HepG2 (cell line): Measurements from ENCODE around the gene SLC27A3. TPM values are rescaled to one million over a fixed set of nuclear protein-coding genes. Genes with fewer than 3 reads are reported as not detected.

Experiments
- ARID2 ChIP-seq: sonication (generic); formaldehyde crosslinking; IDR thresholded peaks from 2 replicates; pipeline ENCODE4 v1.8.1; 2022; ENCODE audit warnings: mild to moderate bottlenecking, missing genetic modification reagents, borderline replicate concordance
- CBX1 ChIP-seq: IDR thresholded peaks from one replicate; pipeline ENCODE4 v1.6.1; 2016; ENCODE audit warnings: antibody characterized with exemption, low read depth
- CCDC6 ChIP-seq: sonication (generic); formaldehyde crosslinking; IDR thresholded peaks from 2 replicates; pipeline ENCODE4 v1.8.1; 2022; ENCODE audit warnings: mild to moderate bottlenecking, missing genetic modification reagents, moderate library complexity
- CTCF ChIP-seq: sonication (generic); formaldehyde crosslinking; IDR thresholded peaks from 2 replicates; pipeline ENCODE4 v1.5.0; 2020; ENCODE audit warnings: mild to moderate bottlenecking, missing genetic modification reagents, moderate library complexity
- GPBP1L1 ChIP-seq: sonication (generic); formaldehyde crosslinking; IDR thresholded peaks from 2 replicates; pipeline ENCODE4 v1.5.0; 2020; ENCODE audit warnings: mild to moderate bottlenecking, missing genetic modification reagents
- HOXA5 ChIP-seq: sonication (generic); formaldehyde crosslinking; IDR thresholded peaks from 2 replicates; pipeline ENCODE4 v1.4.0; 2020; ENCODE audit warnings: missing genetic modification reagents
- JUN ChIP-seq: sonication (generic); formaldehyde crosslinking; IDR thresholded peaks from 2 replicates; pipeline ENCODE4 v1.4.0; 2020; ENCODE audit warnings: mild to moderate bottlenecking, missing genetic modification reagents
- KAT7 ChIP-seq: IDR thresholded peaks from 2 replicates; pipeline ENCODE4 v1.6.1; 2018; ENCODE audit warnings: borderline replicate concordance, missing compliant biosample characterization
- MAF1 ChIP-seq: sonication (generic); formaldehyde crosslinking; IDR thresholded peaks from 2 replicates; pipeline ENCODE4 v1.5.0; 2020; ENCODE audit warnings: missing genetic modification reagents, borderline replicate concordance
- STAG1 ChIP-seq: sonication (generic); formaldehyde crosslinking; IDR thresholded peaks from 2 replicates; pipeline ENCODE4 v1.4.0; 2020; ENCODE audit warnings: missing genetic modification reagents
- TBP ChIP-seq: sonication (generic); formaldehyde crosslinking; IDR thresholded peaks from 2 replicates; pipeline ENCODE4 v1.5.0; 2020; ENCODE audit warnings: missing genetic modification reagents
- ZNF232 ChIP-seq: sonication (generic); formaldehyde crosslinking; IDR thresholded peaks from 2 replicates; pipeline ENCODE4 v1.4.0; 2020; ENCODE audit warnings: missing genetic modification reagents, borderline replicate concordance
- ZNF235 ChIP-seq: sonication (generic); formaldehyde crosslinking; IDR thresholded peaks from 2 replicates; pipeline ENCODE4 v1.8.1; 2023; ENCODE audit warnings: mild to moderate bottlenecking, missing genetic modification reagents, borderline replicate concordance
- ZNF296 ChIP-seq: sonication (generic); formaldehyde crosslinking; conservative IDR thresholded peaks from 2 replicates; pipeline ENCODE4 v1.5.0; 2020; ENCODE audit warnings: mild to moderate bottlenecking, missing genetic modification reagents
- ZNF552 ChIP-seq: sonication (generic); formaldehyde crosslinking; IDR thresholded peaks from 2 replicates; pipeline ENCODE4 v1.9.0; 2022; ENCODE audit warnings: missing genetic modification reagents, mild to moderate bottlenecking, borderline replicate concordance
- ZNF567 ChIP-seq: sonication (generic); formaldehyde crosslinking; IDR thresholded peaks from 2 replicates; pipeline ENCODE4 v1.8.1; 2023; ENCODE audit warnings: mild to moderate bottlenecking, missing genetic modification reagents, borderline replicate concordance
- polyA plus RNA-seq, 8 experiments: library from polyadenylated mRNA; depleted of rRNA in 3 of 8; stranded (reverse) in 7 of 8; unstranded in 1 of 8; fragments of >200 nt; fragmentation: Illumina TruSeq in 4 of 8; extraction: Trizol in 4 of 8; gene quantifications; 2 replicates each; pipeline versions ENCODE4 v1.2.1 to v1.2.3, GENCODE V29; 2011 to 2016; ENCODE audit warnings: low read depth in 4 of 8, missing spikeins in 1 of 8, mixed read lengths in 1 of 8; ENCODE audit not compliant: insufficient read depth in 1 of 8
- total RNA-seq, 5 experiments: library from RNA; depleted of rRNA; stranded (reverse); fragments of >200 nt; fragmentation: Illumina TruSeq; extraction: Trizol; gene quantifications; 2 replicates each; pipeline ENCODE4 v1.2.3, GENCODE V29; 2016; ENCODE audit warnings: low read depth in 1 of 5
- TF ChIP-seq, protein P1 (sequence below): sonication (generic); formaldehyde crosslinking; conservative IDR thresholded peaks from 2 replicates; pipeline ENCODE4 v1.8.0; 2022; ENCODE audit warnings: missing genetic modification reagents
- TF ChIP-seq, protein P2 (sequence below): sonication (generic); formaldehyde crosslinking; IDR thresholded peaks from 2 replicates; pipeline ENCODE4 v1.5.1; 2020; ENCODE audit warnings: mild to moderate bottlenecking, missing genetic modification reagents, moderate library complexity
- TF ChIP-seq, protein P3 (sequence below): sonication (generic); formaldehyde crosslinking; conservative IDR thresholded peaks from 2 replicates; pipeline ENCODE4 v1.8.1; 2023; ENCODE audit warnings: missing genetic modification reagents

SLC27A3 gene
- total and polyA plus RNA-seq, 2 of the 13 experiments (the other 11 are each of a cell fraction or from before 2014, with no cell fraction given): 4.3 to 10.3 TPM

GRCh38 chr1:153771841-153772593 lies 3.2 kb upstream of the SLC27A3 start (continued):
- TF ChIP-seq, protein P1, sequence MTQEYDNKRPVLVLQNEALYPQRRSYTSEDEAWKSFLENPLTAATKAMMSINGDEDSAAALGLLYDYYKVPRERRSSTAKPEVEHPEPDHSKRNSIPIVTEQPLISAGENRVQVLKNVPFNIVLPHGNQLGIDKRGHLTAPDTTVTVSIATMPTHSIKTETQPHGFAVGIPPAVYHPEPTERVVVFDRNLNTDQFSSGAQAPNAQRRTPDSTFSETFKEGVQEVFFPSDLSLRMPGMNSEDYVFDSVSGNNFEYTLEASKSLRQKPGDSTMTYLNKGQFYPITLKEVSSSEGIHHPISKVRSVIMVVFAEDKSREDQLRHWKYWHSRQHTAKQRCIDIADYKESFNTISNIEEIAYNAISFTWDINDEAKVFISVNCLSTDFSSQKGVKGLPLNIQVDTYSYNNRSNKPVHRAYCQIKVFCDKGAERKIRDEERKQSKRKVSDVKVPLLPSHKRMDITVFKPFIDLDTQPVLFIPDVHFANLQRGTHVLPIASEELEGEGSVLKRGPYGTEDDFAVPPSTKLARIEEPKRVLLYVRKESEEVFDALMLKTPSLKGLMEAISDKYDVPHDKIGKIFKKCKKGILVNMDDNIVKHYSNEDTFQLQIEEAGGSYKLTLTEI (CRISPR knock-in tag): no peak
- peak; percentile 92 for TF ChIP-seq CTCF (CRISPR knock-in tag)
- no peak for TF ChIP-seq CBX1
- TF ChIP-seq HOXA5 (CRISPR knock-in tag): no peak
- no peak for TF ChIP-seq ZNF232 (CRISPR knock-in tag)
- no peak for TF ChIP-seq ZNF567 (CRISPR knock-in tag)
- TF ChIP-seq TBP (CRISPR knock-in tag): no peak
- TF ChIP-seq ZNF552 (CRISPR knock-in tag): no peak
- TF ChIP-seq ZNF235: no peak
- TF ChIP-seq KAT7 (CRISPR knock-in tag): no peak
- TF ChIP-seq, protein P2, sequence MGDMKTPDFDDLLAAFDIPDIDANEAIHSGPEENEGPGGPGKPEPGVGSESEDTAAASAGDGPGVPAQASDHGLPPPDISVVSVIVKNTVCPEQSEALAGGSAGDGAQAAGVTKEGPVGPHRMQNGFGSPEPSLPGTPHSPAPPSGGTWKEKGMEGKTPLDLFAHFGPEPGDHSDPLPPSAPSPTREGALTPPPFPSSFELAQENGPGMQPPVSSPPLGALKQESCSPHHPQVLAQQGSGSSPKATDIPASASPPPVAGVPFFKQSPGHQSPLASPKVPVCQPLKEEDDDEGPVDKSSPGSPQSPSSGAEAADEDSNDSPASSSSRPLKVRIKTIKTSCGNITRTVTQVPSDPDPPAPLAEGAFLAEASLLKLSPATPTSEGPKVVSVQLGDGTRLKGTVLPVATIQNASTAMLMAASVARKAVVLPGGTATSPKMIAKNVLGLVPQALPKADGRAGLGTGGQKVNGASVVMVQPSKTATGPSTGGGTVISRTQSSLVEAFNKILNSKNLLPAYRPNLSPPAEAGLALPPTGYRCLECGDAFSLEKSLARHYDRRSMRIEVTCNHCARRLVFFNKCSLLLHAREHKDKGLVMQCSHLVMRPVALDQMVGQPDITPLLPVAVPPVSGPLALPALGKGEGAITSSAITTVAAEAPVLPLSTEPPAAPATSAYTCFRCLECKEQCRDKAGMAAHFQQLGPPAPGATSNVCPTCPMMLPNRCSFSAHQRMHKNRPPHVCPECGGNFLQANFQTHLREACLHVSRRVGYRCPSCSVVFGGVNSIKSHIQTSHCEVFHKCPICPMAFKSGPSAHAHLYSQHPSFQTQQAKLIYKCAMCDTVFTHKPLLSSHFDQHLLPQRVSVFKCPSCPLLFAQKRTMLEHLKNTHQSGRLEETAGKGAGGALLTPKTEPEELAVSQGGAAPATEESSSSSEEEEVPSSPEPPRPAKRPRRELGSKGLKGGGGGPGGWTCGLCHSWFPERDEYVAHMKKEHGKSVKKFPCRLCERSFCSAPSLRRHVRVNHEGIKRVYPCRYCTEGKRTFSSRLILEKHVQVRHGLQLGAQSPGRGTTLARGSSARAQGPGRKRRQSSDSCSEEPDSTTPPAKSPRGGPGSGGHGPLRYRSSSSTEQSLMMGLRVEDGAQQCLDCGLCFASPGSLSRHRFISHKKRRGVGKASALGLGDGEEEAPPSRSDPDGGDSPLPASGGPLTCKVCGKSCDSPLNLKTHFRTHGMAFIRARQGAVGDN (CRISPR knock-in tag): peak; percentile 41; the same call in 1 of the 2 replicates
- TF ChIP-seq, protein P3, sequence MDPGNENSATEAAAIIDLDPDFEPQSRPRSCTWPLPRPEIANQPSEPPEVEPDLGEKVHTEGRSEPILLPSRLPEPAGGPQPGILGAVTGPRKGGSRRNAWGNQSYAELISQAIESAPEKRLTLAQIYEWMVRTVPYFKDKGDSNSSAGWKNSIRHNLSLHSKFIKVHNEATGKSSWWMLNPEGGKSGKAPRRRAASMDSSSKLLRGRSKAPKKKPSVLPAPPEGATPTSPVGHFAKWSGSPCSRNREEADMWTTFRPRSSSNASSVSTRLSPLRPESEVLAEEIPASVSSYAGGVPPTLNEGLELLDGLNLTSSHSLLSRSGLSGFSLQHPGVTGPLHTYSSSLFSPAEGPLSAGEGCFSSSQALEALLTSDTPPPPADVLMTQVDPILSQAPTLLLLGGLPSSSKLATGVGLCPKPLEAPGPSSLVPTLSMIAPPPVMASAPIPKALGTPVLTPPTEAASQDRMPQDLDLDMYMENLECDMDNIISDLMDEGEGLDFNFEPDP (CRISPR knock-in tag): 0 out of 2 replicates have a peak, but pooled peaks have one; percentile 54
- no peak for TF ChIP-seq ARID2 (CRISPR knock-in tag)
- TF ChIP-seq JUN: no peak
- no peak for TF ChIP-seq ZNF296 (CRISPR knock-in tag)
- no peak for TF ChIP-seq MAF1 (CRISPR knock-in tag)
- no peak for TF ChIP-seq CCDC6 (CRISPR knock-in tag)
- TF ChIP-seq STAG1 (CRISPR knock-in tag): peak; percentile 67
- TF ChIP-seq GPBP1L1 (CRISPR knock-in tag): no peak
